ENCODE results near the gene CLPTM1L.
"Not testable (repeated sequence)": the region's sequence is repeated elsewhere in the genome, so short reads cannot be mapped to it uniquely, and the experiment has no call there.

- not testable (repeated sequence) for TF ChIP-seq CTCF (IDR thresholded peaks at IDR 0.05; ENCODE audit: poor library complexity); EZH2phosphoT487 (IDR thresholded peaks at IDR 0.05; ENCODE audit: low read depth, severe bottlenecking, unreplicated experiment)
Observed at GRCh38 chr5:1290956-1291355, 53.9 kb downstream of the CLPTM1L start.
